ENCODE results near the gene RAD51B. TPM values are rescaled to one million over a fixed set of nuclear protein-coding genes. Genes with fewer than 3 reads are reported as not detected.

RAD51B gene
- total and polyA plus RNA-seq, 2 of the 13 experiments (the other 11 are each of a cell fraction or from before 2014, with no cell fraction given) = 7.0 to 9.5 TPM

- intact Hi-C loops (cut with micrococcal nuclease; ENCODE audit: unreplicated experiment) (no loop called here), in situ Hi-C loops (cut with HindIII; ENCODE audit: extremely low pct_ligation_motif_present, low pct_unique_long_range_greater_than_20kb) (no loop called here)
- Histone ChIP-seq H3K9me3 (ENCODE audit: low read length) (peaks cover 5% of the 10 kb centered on the region; the same call in 1 of the 2 replicates), H4K20me1 (ENCODE audit: insufficient read depth, low read length) (no peaks in the 10 kb centered on the region), H3K79me2 (ENCODE audit: insufficient read depth, low read length) (no peaks in the 10 kb centered on the region), H3K4me3 (replicated peaks in 1 of 3; ENCODE audit: insufficient read depth in 1 of 3, low read depth in 2 of 3, low read length in 3 of 3) (peak overlapping the region in 1 of 3 experiments; percentile 46; a peak in 1 of 6 replicates), H3K27me3 (ENCODE audit: control insufficient read depth in 1 of 2, insufficient read depth in 2 of 2, low read length in 2 of 2) (no peaks in the 10 kb centered on the region; a peak in 1 of 5 replicates), H3K27ac (ENCODE audit: extremely low read length, insufficient read depth, low read length) (no peak overlapping the region), H3K4me1 (ENCODE audit: insufficient read depth, low read length) (peaks cover 41% of the 10 kb centered on the region), H3K4me2 (ENCODE audit: low read depth, low read length) (peak overlapping the region; percentile 38), H3K36me3 (replicated peaks in 1 of 2; ENCODE audit: control insufficient read depth in 1 of 2, insufficient read depth in 2 of 2, low read length in 2 of 2) (no peaks in the 10 kb centered on the region), H2AFZ (ENCODE audit: low read length) (peak overlapping the region; percentile 6), H3K9ac (ENCODE audit: insufficient read depth, low read depth, low read length) (no peak overlapping the region; the same call in 1 of the 2 replicates)
- FAIRE-seq = no peak
- ChIA-PET CTCF (ENCODE audit: low intra/inter-chr PET ratio, low total read pairs) (no interaction called here), POLR2A (no interaction called here)
- WGBS (ENCODE audit: low lambda C conversion rate) = 16% methylated on average over 3 of the region's 7 CpGs
- no peak for TF ChIP-seq FLYWCH1 (CRISPR knock-in tag; IDR thresholded peaks at IDR 0.05)
- no peak for TF ChIP-seq RAD51 (IDR thresholded peaks at IDR 0.05; ENCODE audit: borderline replicate concordance)
- TF ChIP-seq, protein P1, sequence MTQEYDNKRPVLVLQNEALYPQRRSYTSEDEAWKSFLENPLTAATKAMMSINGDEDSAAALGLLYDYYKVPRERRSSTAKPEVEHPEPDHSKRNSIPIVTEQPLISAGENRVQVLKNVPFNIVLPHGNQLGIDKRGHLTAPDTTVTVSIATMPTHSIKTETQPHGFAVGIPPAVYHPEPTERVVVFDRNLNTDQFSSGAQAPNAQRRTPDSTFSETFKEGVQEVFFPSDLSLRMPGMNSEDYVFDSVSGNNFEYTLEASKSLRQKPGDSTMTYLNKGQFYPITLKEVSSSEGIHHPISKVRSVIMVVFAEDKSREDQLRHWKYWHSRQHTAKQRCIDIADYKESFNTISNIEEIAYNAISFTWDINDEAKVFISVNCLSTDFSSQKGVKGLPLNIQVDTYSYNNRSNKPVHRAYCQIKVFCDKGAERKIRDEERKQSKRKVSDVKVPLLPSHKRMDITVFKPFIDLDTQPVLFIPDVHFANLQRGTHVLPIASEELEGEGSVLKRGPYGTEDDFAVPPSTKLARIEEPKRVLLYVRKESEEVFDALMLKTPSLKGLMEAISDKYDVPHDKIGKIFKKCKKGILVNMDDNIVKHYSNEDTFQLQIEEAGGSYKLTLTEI (CRISPR knock-in tag; conservative IDR thresholded peaks at IDR 0.05) = no peak
- no peak for TF ChIP-seq ATF3 (CRISPR knock-in tag; IDR thresholded peaks at IDR 0.05)
- TF ChIP-seq ZNF792 (CRISPR knock-in tag; IDR thresholded peaks at IDR 0.05) = no peak
- TF ChIP-seq DNMT1 (CRISPR knock-in tag; IDR thresholded peaks at IDR 0.05) = no peak
- ATAC-seq = peak; percentile 56
- DNase-seq (ENCODE audit: low spot score) = no peak
- BruUV-seq (replicated peaks) = no TSS peak
Measured at GRCh38 chr14:68736471-68736871, 916.9 kb downstream of the RAD51B start.

- FAIRE-seq = no peak
- H3K4me1 ChIP-seq (ENCODE audit: insufficient read depth, low read length) = peaks cover 35% of the 10 kb centered on the region
- H3K4me3 ChIP-seq (replicated peaks in 1 of 3; ENCODE audit: insufficient read depth in 1 of 3, low read depth in 2 of 3, low read length in 3 of 3) = no peak overlapping the region; a peak in 1 of 6 replicates
- H3K36me3 ChIP-seq (replicated peaks in 1 of 2; ENCODE audit: control insufficient read depth in 1 of 2, insufficient read depth in 2 of 2, low read length in 2 of 2) = no peaks in the 10 kb centered on the region
- DNase-seq (ENCODE audit: low spot score) = no peak
- H2AFZ ChIP-seq (ENCODE audit: low read length) = no peak overlapping the region
- intact Hi-C loops (cut with micrococcal nuclease; ENCODE audit: unreplicated experiment) (no loop called here), in situ Hi-C loops (cut with HindIII; ENCODE audit: extremely low pct_ligation_motif_present, low pct_unique_long_range_greater_than_20kb) (no loop called here)
- TF ChIP-seq DR1 (CRISPR knock-in tag; IDR thresholded peaks at IDR 0.05) (no peak), CEBPB (IDR thresholded peaks at IDR 0.05; ENCODE audit: borderline replicate concordance, low read depth, low read length) (no peak), PHF20 (CRISPR knock-in tag; IDR thresholded peaks at IDR 0.05) (no peak), TCF7L2 (IDR thresholded peaks at IDR 0.05; ENCODE audit: low read depth, low read length) (no peak), KDM1A (CRISPR knock-in tag; IDR thresholded peaks at IDR 0.05) (no peak), MED13 (CRISPR knock-in tag; IDR thresholded peaks at IDR 0.05) (no peak), KDM5A (IDR thresholded peaks at IDR 0.05; ENCODE audit: borderline replicate concordance, low read length) (no peak), ZNF572 (CRISPR knock-in tag; IDR thresholded peaks at IDR 0.05) (no peak)
- no peak overlapping the region for H3K4me2 ChIP-seq (ENCODE audit: low read depth, low read length)
- ChIA-PET CTCF (ENCODE audit: low intra/inter-chr PET ratio, low total read pairs) (no interaction called here), POLR2A (no interaction called here)
- no peak overlapping the region for H3K27ac ChIP-seq (ENCODE audit: extremely low read length, insufficient read depth, low read length)
- peak; percentile 32; the same call in 2 of the 3 replicates for ATAC-seq
- no peak overlapping the region for H3K9ac ChIP-seq (ENCODE audit: insufficient read depth, low read depth, low read length)
- H3K9me3 ChIP-seq (ENCODE audit: low read length) = peaks cover 5% of the 10 kb centered on the region; the same call in 1 of the 2 replicates
- no TSS peak for BruUV-seq (replicated peaks)
- H3K27me3 ChIP-seq (ENCODE audit: control insufficient read depth in 1 of 2, insufficient read depth in 2 of 2, low read length in 2 of 2) = no peaks in the 10 kb centered on the region; a peak in 1 of 5 replicates
- no peaks in the 10 kb centered on the region for H3K79me2 ChIP-seq (ENCODE audit: insufficient read depth, low read length)
- 30% methylated on average over 1 of the region's 1 CpG for WGBS (ENCODE audit: low lambda C conversion rate)
- H4K20me1 ChIP-seq (ENCODE audit: insufficient read depth, low read length) = no peaks in the 10 kb centered on the region
Measured at GRCh38 chr14:68737086-68737485, 917.5 kb downstream of the RAD51B start.

Measured in HepG2 (cell line).